Endodermal cell (in vitro differentiated cells): Measurements from ENCODE around the gene CELF4. TPM values are rescaled to one million over a fixed set of nuclear protein-coding genes. Genes with fewer than 3 reads are reported as not detected.
A peak's percentile ranks its signal among the peaks of the same experiment; 100 is the strongest.

Experiments
- DNase-seq: peaks from one replicate; pipeline ENCODE4 v3.0.0-alpha.2; 2017
- H3K27ac ChIP-seq: 2 replicates; pipeline ENCODE4 v1.5.1; 2013; ENCODE audit warnings: mild to moderate bottlenecking, low read depth, low read length, moderate library complexity
- H3K27me3 ChIP-seq: 2 replicates; pipeline ENCODE4 v1.6.1; 2013; ENCODE audit warnings: mild to moderate bottlenecking, low read length, moderate library complexity; ENCODE audit not compliant: insufficient read depth, control insufficient read depth, poor library complexity, severe bottlenecking
- H3K36me3 ChIP-seq: 2 replicates; pipeline ENCODE4 v1.7.0; 2013; ENCODE audit warnings: mild to moderate bottlenecking, low read length, moderate library complexity; ENCODE audit not compliant: control insufficient read depth, insufficient read depth
- H3K4me1 ChIP-seq: one replicate; pipeline ENCODE4 v1.7.0; 2013; ENCODE audit warnings: low read length; ENCODE audit not compliant: control insufficient read depth, insufficient read depth
- H3K4me3 ChIP-seq: 2 replicates; pipeline ENCODE4 v1.5.1; 2013; ENCODE audit warnings: mild to moderate bottlenecking, low read length, moderate library complexity
- H3K9ac ChIP-seq: 2 replicates; pipeline ENCODE4 v1.6.1; 2013; ENCODE audit warnings: mild to moderate bottlenecking, low read length, moderate library complexity; ENCODE audit not compliant: poor library complexity, severe bottlenecking; ENCODE audit errors: extremely low read depth
- H3K9me3 ChIP-seq: 2 replicates; pipeline ENCODE4 v1.6.1; 2013; ENCODE audit warnings: mild to moderate bottlenecking, low read length, moderate library complexity; ENCODE audit not compliant: control insufficient read depth
- H3K27ac Mint-ChIP-seq: 2 replicates; pipeline ENCODE4 v1.8.0; 2020; ENCODE audit warnings: mixed read lengths
- H3K27me3 Mint-ChIP-seq: 2 replicates; pipeline ENCODE4 v1.8.0; 2021; ENCODE audit warnings: mild to moderate bottlenecking, mixed read lengths; ENCODE audit not compliant: insufficient read depth
- H3K36me3 Mint-ChIP-seq: 2 replicates; pipeline ENCODE4 v1.8.0; 2020; ENCODE audit warnings: low read depth, mixed read lengths
- H3K4me1 Mint-ChIP-seq: 2 replicates; pipeline ENCODE4 v1.8.0; 2020; ENCODE audit warnings: mixed read lengths
- H3K4me3 Mint-ChIP-seq: 2 replicates; pipeline ENCODE4 v1.8.0; 2020; ENCODE audit warnings: mild to moderate bottlenecking, moderate library complexity, mixed read lengths
- H3K9me3 Mint-ChIP-seq: 2 replicates; pipeline ENCODE4 v1.8.0; 2020; ENCODE audit warnings: mild to moderate bottlenecking, mixed read lengths
- CTCF ChIP-seq: fragments of 200-600 bp; sonication (generic); conservative IDR thresholded peaks from 2 replicates; pipeline ENCODE4 v1.5.0; 2021; ENCODE audit warnings: antibody characterized with exemption, mild to moderate bottlenecking
- WGBS, 2 experiments: methylation state at CpG; one replicate each; pipeline versions ENCODE4 v1.1.5 to v1.1.7; 2013; ENCODE audit warnings: missing lambda C conversion rate in 2 of 2, mixed read lengths in 1 of 2; ENCODE audit not compliant: insufficient coverage in 1 of 2, insufficient read length in 1 of 2; 5-methylcytosine and 5-hydroxymethylcytosine counted together
- total RNA-seq, 2 donors: library from RNA; stranded (reverse); fragmentation: NEBNext Ultra II Directional in 1 of 2; extraction: Animal tissue kit (Norgen Biotek cat#: 25700) in 1 of 2; gene quantifications; 2 replicates in 1 of 2; 3 replicates in 1 of 2; pipeline ENCODE4 v1.2.1, GENCODE V29; 2021

Gene CELF4
- total RNA-seq, 2 donors from 2014 or later, result 5.7 to 6.7 TPM

GRCh38 chr18:37315935-37316334 is 249.7 kb downstream of the CELF4 start:
- no peaks in the 10 kb centered on the region for H3K27me3 Mint-ChIP-seq
- Histone ChIP-seq H3K4me3 (no peak overlapping the region), H3K4me1 (no peaks in the 10 kb centered on the region), H3K9me3 (no peaks in the 10 kb centered on the region), H3K36me3 (no peaks in the 10 kb centered on the region), H3K9ac (no peak overlapping the region), H3K27me3 (no peaks in the 10 kb centered on the region), H3K27ac (no peak overlapping the region)
- no peak for DNase-seq
- no peak for TF ChIP-seq CTCF
- H3K36me3 Mint-ChIP-seq, result no peaks in the 10 kb centered on the region
- H3K4me1 Mint-ChIP-seq, result no peaks in the 10 kb centered on the region
- no peaks in the 10 kb centered on the region for H3K9me3 Mint-ChIP-seq
- H3K27ac Mint-ChIP-seq, result no peak overlapping the region
- 96 to 100% methylated on average over 1 of the region's 1 CpG for WGBS, 2 experiments
- H3K4me3 Mint-ChIP-seq, result no peak overlapping the region

GRCh38 chr18:37314534-37314933 is 251.1 kb downstream of the CELF4 start:
- no peak overlapping the region for H3K4me3 Mint-ChIP-seq
- no peaks in the 10 kb centered on the region for H3K36me3 Mint-ChIP-seq
- peak; percentile 35 for TF ChIP-seq CTCF
- H3K4me1 ChIP-seq, result no peaks in the 10 kb centered on the region
- H3K27ac Mint-ChIP-seq, result no peak overlapping the region
- H3K27ac ChIP-seq, result no peak overlapping the region
- 88 to 90% methylated on average over 3 to 5 of the region's 5 CpGs for WGBS, 2 experiments
- no peaks in the 10 kb centered on the region for H3K9me3 Mint-ChIP-seq
- H3K4me3 ChIP-seq, result no peak overlapping the region
- no peaks in the 10 kb centered on the region for H3K27me3 ChIP-seq
- DNase-seq, result peak; percentile 60
- no peaks in the 10 kb centered on the region for H3K4me1 Mint-ChIP-seq
- H3K36me3 ChIP-seq, result no peaks in the 10 kb centered on the region
- H3K9me3 ChIP-seq, result no peaks in the 10 kb centered on the region
- no peaks in the 10 kb centered on the region for H3K27me3 Mint-ChIP-seq
- no peak overlapping the region for H3K9ac ChIP-seq

GRCh38 chr18:37313624-37314023 is 252.0 kb downstream of the CELF4 start:
- H3K9ac ChIP-seq, result no peak overlapping the region
- Mint-ChIP-seq H3K27me3 (no peaks in the 10 kb centered on the region), H3K9me3 (no peaks in the 10 kb centered on the region), H3K4me3 (no peak overlapping the region), H3K27ac (no peak overlapping the region), H3K4me1 (no peaks in the 10 kb centered on the region), H3K36me3 (no peaks in the 10 kb centered on the region)
- no peak overlapping the region for H3K4me3 ChIP-seq
- no peak for DNase-seq
- no peaks in the 10 kb centered on the region for H3K27me3 ChIP-seq
- no peaks in the 10 kb centered on the region for H3K4me1 ChIP-seq
- WGBS, 2 experiments, result 88 to 90% methylated on average over 6 to 10 of the region's 10 CpGs
- no peaks in the 10 kb centered on the region for H3K36me3 ChIP-seq
- H3K9me3 ChIP-seq, result no peaks in the 10 kb centered on the region
- no peak for TF ChIP-seq CTCF
- H3K27ac ChIP-seq, result no peak overlapping the region
